NOMO-1 treated with DMSO at 0.1 percent for 48 hours (cell line): ENCODE data around the gene RELA.
"Not testable (repeated sequence)": the region's sequence is repeated elsewhere in the genome, so short reads cannot be mapped to it uniquely, and the experiment has no call there.

Experiments
- DNase-seq: peaks from one replicate; lab custom pipeline; 2025; ENCODE audit not compliant: unreplicated experiment; lab: John Stamatoyannopoulos, UW

The RELA gene

DNA sequence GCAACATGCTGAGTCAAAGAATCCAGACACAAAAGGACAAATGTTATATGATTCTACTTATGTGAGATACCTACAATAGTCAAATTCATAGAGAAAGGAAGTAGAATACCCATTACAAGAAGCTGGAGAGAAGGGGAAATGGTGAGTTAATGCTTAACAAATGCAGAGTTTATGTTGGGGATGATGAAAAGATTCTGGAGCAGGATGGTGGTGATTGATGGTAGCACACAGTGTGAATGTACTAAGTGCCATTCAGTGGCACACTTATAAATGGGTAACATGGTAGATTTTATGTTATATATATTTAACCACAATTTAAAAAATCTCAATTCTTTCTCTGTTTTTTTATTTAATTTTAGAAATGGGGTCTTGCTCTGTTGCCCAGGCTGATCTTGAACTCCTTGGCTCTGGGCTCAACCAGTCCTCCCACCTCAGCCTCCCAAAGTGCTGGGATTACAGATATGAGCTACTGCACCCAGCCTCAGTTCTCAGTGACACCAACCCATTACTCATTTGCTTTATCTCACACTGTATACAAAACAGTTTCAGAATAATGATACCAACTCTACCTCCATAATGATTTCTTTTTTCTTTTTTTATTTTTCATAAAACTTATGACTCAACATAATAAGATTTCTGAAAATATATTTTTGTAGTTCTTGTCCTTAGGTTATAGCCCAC lies 9.6 kb upstream of the RELA start:
- no peak for DNase-seq

DNA sequence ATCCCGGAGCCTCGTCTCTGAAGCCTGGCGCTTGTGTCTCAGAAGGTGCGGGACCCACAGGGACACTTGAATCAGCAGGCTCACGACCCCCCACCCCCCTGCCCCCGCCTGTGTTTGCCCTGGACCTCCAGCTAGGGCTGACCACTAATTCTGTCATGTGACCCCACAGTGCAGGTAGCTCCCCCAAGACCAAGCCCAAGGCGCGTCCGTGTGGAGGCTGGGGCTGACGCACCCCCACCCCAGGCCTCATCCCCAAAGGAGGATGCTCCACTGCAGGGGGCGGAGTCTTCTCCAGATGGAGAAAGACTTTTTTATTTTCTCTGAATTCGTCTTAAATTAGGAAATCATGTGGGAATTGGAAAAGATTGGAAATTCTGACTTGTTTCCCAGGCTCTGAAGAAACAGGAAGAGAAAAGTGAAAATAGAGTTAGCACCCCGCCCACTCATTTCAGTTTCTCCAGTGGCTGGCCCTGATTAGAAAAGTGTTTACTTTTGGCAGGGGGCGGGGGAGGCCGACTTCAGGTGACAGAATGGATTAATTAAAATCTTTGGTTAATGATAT lies 1.0 kb upstream of the RELA start:
- DNase-seq: peak; percentile 18

DNA sequence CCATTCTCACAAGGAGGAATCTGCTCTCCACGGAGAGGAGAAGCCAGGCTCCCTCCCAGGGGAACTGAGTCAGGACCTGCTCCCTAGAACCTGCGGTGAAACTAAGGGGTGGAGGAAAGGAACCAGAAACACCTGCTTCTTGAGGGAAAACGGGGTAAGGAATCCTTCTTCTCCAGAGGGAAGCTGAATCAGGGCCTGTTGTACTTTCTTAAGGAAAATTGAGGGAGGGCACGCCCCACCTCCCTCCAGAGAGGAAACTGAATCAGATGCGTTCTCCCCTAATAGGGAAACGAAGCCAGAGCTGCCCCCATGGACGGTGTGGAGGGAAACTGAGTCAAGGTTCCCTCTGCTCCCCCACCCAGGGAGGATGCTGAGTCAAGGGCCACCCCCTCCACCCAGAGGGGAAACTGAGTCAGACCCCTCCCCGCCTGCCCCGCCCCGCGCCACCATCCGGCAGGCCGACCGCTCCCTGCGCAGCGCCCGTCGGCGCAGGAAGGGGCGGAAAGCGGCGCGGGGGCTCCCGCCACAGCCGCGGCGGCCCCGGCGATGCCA lies 393 bp downstream of the RELA start:
- DNase-seq: no peak

DNA sequence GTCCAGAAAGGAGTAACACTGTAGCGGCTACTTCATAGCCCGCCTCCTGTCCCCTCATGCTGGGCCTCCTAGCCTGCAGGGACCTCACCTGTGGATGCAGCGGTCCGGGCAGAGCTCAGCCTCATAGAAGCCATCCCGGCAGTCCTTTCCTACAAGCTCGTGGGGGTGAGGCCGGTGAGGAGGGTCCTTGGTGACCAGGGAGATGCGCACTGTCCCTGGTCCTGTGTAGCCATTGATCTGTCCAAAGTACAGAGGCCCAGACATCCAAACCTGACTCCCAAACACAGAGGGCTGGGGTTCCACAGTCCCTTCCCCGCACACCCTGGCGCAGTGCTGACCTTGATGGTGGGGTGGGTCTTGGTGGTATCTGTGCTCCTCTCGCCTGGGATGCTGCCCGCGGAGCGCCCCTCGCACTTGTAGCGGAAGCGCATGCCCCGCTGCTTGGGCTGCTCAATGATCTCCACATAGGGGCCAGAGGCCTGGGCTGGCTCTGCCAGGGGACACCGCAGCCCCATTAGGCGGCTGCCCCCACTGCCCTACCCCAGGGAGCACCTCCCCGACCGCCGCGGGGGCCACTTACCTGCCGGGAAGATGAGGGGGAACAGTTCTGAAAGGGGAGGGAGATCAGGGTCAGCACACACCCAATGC lies 993 bp downstream of the RELA start:
- DNase-seq: no peak

DNA sequence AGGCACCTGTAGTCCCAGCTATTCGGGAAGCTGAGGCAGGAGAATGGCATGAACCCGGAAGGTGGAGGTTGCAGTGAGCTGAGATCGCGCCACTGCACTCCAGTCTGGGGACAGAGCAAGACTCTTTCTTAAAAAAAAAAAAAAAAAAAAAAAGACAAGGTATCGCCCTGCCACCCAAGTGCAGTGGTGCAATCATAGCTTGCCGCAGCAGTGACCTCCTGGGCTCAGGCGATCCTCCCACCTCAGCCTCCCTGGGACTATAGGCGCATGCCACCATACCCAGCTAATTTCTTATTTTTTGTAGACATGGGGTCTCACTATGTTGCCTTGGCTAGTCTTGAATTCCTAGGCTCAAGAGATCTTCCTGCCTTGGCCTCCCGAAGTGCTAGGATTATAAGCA lies 1.8 kb downstream of the RELA start:
- not testable (repeated sequence) for DNase-seq

DNA sequence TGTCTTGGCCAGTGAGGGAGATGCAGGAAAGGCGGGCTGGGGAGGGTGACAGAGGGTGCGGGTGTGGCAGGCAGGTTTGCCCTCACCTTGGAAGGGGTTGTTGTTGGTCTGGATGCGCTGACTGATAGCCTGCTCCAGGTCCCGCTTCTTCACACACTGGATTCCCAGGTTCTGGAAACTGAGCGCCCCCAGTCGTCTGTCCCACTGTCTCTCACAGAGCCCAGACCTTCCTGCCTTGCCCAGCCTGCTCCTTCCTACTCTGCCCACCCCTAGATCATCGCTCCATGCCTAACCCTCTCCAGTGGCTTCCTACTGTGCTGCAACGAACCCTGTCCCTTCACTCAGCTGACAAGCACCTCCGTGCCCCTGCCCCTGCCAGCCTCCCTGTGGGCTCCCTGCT lies 2.7 kb downstream of the RELA start:
- no peak for DNase-seq

DNA sequence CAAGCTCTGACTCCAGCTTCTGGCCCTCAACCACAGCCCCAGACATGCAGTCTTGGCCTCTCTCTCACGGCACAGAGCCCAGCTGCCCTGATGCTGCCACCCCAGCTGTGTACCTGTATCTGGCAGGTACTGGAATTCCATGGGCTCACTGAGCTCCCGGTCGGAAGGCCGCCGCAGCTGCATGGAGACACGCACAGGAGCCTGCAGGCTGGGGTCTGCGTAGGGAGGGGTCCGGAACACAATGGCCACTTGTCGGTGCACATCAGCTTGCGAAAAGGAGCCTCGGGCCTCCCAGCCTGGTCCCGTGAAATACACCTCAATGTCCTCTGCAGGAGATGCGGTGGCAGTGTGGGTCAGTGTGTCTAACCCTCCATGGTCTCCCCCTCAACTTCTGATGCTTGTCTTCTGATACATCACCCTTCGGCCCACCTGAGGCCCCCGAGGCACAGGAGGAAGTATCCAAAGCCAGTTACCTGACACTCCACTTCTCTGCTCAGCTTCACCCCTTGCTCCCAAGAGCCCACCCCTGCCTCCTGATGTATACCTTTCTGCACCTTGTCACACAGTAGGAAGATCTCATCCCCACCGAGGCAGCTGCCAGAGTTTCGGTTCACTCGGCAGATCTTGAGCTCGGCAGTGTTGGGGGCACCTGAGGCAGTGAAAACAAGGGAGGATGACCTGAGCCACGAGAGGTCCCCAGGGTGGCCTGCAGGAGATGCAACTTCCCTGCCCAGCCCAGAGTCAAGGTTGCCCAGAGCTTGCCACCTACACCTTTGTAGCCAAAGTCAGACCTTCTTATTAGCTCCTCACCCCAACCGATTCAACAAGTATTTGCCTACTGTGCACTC lies 4.3 kb downstream of the RELA start:
- no peak for DNase-seq

DNA sequence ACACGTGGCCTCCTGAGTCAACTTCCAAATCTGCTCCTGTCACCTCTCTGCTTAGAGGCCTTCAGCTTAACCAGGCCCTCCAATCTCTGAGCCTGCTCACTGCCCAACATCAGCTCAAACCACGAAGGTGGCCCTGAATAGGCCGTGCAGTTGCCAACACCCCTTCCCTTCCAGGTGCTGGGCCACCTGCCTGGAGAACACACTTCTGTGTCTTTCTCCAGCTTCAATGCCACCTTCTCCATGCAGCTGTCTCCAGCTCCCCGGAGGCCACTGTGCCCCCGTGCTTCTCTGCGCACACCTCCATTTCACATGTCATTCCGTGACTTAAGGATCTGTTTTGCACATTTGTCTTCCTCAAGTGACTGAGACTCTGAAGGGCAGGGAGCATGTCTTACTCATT lies 5.3 kb downstream of the RELA start:
- no peak for DNase-seq

DNA sequence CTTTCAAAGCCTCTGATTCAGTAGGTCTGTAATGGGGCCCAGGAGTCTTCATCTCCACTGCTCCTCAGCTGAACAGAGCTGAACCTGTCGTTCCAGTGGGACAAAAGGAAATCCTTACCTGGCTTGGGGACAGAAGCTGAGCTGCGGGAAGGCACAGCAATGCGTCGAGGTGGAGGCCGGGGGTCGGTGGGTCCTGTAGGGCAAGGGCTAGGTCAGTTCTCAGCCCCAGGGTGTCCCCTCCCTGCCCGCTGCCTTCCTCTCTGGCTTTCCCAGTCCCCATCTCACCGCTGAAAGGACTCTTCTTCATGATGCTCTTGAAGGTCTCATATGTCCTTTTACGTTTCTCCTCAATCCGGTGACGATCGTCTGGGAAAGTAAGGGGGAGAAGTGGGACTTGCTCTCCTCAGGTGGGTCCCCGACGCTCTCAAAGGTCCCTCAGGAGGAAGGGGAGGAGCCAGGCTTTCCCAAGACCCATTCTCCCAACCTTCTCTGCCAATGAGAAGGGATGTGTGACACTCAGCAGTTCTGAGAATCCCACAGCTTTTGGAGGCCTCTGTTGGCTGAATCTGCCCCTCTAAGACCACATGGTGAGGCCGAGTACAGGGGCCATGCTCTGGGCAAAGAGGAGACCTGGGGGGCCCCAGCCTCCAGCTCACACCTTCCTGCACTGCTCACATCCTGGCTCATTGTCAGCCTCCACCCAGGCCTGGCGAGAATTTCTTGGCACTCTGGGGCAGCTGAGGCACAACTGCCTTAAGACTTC lies 7.0 kb downstream of the RELA start:
- DNase-seq: no peak

DNA sequence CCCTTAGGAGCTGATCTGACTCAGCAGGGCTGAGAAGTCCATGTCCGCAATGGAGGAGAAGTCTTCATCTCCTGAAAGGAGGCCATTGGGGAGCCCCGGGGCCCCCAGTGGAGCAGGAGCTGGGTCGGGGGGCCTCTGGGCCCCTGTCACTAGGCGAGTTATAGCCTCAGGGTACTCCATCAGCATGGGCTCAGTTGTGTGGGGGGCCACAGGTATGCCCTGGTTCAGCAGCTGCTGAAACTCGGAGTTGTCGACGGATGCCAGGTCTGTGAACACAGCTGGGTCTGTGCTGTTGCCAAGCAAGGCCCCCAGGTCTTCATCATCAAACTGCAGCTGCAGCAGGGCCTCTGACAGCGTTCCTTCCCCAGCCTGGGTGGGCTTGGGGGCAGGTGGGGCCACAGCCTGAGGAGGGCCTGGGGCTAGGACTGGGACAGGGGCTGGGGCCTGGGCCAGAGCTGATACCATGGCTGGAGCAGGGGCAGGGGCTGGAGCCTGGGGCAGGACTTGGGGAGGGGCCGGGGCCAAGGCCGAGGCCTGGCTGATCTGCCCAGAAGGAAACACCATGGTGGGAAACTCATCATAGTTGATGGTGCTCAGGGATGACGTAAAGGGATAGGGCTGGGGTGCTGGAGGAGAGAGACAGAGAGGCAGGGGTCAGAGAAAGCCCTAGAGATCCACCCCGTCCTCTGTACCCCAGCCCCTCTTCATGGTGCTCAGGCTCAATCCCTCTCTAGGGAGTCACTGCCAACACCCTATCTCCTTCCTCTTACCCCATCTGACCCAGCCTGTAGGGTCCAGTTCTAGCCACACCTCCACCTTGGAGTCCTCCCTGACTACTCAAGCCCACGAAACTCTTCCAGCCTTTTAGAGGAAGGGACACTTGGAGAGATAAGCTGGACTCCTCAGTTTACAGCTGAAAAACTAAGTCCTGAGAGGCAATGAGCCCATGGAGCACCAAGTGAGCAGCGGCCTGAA lies 8.1 kb downstream of the RELA start:
- DNase-seq: no peak

DNA sequence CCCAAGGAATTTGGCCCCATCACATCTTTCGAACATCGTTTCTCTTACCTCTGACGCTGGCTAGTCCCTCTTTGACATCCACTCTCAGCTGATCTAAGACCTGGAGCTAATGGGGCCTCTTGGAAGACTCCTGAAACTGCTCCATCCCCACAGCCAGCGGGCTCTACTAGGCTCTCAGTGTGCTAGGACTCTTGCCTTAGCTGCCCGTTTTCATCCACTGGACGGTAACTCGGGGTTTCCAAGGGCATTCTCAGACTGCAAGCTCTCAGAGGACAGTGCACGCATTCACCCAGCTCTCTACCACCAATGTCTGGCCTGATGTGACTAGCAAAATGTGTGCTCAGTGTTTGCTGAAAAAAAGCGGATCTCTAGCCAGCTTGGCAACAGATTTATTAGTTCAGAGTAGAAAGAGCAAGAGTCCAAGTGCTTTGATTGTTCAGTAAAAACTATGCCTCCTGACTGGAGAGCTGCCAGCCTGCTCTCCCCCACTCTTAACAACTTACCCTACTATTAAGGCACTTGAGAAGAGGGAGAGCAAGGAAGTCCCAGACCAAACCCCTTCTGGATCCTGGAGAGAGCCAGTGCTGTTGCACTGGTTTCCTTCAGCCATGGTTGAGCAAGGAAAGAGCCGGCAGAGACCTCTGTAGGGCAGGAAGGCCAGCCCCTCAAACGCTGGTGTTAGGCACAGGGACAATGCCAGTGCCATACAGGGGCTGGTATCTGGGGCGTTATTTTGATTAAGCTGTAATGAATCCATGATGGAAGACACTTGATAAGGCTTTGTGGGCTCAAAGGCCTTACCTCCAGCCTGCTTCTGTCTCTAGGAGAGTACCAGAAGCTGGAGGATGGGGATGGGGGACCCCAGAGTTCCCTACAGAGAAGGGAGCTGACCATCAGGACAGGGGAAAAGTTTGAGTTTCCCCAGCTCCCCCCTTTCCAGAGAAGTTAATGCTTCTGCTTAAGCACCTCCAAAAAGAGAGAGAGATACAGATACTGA lies 9.2 kb downstream of the RELA start:
- DNase-seq: peak; percentile 13

DNA sequence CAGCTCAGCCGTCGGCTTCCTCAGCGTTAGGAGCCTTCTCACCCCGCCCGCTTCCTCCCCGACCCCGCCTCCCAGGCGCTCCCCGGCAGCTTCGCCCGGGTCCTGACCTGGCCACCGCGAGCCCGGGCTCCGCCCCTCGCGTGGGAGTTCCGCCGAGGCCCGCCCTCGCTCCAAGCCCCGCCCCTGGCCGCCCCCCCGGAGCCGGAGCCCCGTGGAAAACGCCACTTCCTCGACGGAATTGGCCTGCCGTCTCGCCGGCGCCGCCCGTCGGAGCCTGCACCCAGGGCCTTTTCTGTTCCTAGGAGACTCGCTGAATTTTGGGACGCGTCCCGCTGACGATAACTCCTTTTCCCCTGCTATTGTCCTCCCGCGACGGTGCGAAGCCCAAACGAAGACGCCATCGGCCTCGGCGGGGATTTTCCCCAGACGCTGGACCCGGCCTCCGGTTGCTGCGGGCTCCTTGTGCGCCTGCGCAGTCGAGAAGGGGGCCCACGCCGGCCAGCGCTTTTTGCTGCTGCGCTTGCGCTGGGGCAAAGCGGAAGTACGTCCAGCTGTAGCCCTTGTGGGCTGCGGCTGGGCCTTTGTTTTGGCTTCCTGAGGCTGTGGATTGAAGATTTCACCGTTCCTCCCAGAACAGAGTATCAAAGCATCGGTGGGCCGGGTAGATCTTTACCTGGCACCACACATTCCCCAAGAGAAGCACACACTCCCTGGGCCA lies 10.0 kb downstream of the RELA start:
- peak; percentile 90 for DNase-seq

DNA sequence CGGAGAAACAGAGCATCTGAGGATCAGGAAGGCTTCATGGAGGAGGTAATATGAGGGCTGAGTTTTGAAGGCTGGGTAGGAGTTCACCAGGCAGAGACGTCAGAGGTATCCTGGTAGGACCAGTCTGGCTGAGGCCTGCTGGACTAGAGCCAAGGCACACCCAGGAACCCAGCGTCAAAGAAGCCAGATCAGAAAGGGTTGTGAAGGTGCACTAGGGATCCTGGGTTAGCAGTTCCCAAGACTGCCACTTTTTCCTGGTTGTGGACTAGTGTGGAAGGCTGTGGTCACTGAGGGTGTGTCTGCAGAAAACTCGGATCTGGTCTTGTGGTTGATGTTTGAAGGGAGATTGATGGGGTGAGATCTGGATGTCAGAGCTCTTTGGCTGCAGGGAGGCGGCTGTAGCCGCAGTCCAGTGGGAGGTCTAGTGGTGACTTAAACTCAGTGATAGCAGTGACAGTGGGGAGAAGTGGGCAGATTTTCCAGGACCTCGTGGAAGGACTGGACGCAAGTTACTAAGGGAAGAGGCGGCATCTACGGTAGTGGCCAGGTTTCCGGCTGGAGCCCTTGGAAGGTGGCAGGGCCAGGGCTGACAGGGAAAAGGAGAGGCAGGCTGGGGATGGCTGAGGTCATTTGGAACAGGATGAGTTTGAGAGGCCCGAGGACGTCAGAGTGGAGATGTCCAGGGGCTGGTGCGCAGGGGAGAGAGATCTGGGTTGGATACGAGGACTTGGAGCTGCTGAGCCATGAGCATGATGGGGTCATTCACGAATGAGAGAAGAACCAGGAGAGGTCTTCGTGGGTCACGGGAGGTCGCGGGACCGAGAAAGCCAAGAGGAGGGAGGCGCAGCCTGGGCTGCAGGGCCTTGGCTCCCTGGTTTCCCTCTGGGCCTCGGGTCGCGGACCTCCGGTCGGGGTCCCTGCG lies 10.9 kb downstream of the RELA start:
- DNase-seq: no peak

DNA sequence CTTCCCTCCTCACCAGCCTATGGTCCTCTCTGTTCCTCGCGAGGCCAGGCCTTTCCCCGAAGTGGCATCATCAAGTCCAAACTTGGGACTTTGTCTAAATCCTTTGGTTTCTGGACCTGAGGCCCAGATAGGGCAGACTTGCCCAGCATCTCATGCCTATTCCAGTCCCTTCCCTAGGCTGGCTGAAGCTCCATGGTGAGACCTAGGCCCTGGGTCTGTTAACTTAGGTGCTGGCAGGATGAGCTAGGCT lies 11.5 kb downstream of the RELA start:
- DNase-seq: no peak

DNA sequence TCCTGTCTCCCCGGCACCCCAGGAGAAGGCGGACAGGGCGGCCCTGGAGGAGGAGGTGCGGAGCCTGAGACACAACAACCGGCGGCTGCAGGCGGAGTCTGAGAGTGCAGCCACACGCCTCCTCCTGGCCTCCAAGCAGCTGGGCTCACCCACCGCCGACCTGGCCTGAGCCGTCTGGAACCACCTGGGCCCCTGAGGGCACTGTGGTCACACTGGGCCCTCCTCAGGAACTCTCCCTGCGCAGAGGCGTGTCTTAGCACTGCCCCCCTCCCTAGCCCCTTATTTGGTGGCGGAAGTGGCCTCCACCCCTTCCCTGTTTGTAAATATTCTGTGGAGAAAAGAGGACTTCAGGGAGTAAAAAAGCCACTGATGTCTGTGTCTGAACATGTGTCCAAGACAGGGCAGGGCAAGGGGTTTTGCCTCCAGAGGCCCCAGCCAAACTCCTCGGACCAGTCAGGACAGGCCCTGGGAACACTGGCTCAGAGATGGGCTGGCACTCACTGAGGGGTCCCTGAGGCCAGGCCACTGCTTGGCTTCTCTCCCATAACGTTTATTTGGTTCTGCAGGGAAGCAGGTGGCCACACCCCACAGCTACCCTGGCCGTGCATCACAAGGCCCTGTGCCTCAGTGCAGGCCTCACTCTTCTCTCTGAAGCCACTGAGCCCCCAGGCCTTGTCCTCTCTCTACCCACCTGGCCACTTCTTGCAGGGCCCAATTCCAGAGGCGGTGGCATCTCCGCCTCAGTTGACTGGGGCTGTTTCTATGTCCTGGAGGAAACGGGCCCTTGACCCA lies 12.0 kb downstream of the RELA start:
- DNase-seq: no peak
